Mucosa of descending colon (tissue), 3 donors: ENCODE measurements around the gene ABCB11. TPM values are rescaled to one million over a fixed set of nuclear protein-coding genes. Genes with fewer than 3 reads are reported as not detected.
A peak's percentile ranks its signal among the peaks of the same experiment; 100 is the strongest.

Experiments
- ATAC-seq: fragments of 200-7000 bp; cut with Tn5 transposase; one replicate; pipeline ENCODE4 v1.9.1; 2020; ENCODE audit warnings: mild to moderate bottlenecking, moderate library complexity
- DNase-seq, 3 donors: peaks; one replicate each; pipeline ENCODE4 v3.0.0-alpha.2; 2020
- H3K36me3 ChIP-seq: fragments of 200-600 bp; one replicate; pipeline ENCODE4 v1.8.0; 2021; ENCODE audit warnings: low read depth, mild to moderate bottlenecking
- H3K4me1 ChIP-seq: fragments of 200-600 bp; one replicate; pipeline ENCODE4 v1.8.0; 2021; ENCODE audit warnings: low read depth, mild to moderate bottlenecking
- H3K4me3 ChIP-seq: fragments of 200-600 bp; one replicate; pipeline ENCODE4 v1.8.0; 2021; ENCODE audit warnings: mild to moderate bottlenecking
- H3K9me3 ChIP-seq: fragments of 200-600 bp; one replicate; pipeline ENCODE4 v1.8.0; 2021; ENCODE audit warnings: mild to moderate bottlenecking
- intact Hi-C, 2 donors: fragments of 100-400 bp; cut with DNase I in 1 of 2; cut with micrococcal nuclease in 1 of 2; formaldehyde crosslinking; loops; one replicate each; pipeline versions ENCODE4 v1.11.0 to v1.11.1; 2022; cut with DNase I, micrococcal nuclease
- total RNA-seq, 3 donors: library from RNA; stranded (reverse); fragmentation: NEBNext Ultra II Directional in 2 of 3; extraction: Animal tissue kit (Norgen Biotek cat#: 25700) in 2 of 3; gene quantifications; one replicate each; pipeline versions ENCODE4 v1.2.1 to v1.2.4, GENCODE V29; 2021 to 2023
- TF ChIP-seq, protein P1 (sequence below): fragments of 200-600 bp; IDR thresholded peaks from one replicate; pipeline ENCODE4 v1.8.0; 2022; ENCODE audit warnings: antibody characterized with exemption, mild to moderate bottlenecking
- donor health status: DM: no; HTN: no; CAD: no; lungs with moderate emphysema.
- donor health status: DM: no; HTN: no; CAD: no.
- donor health status: DM: no; HTN: yes; CAD: no.

The ABCB11 gene
- total RNA-seq, 3 donors from 2014 or later: 1.2 to 21.7 (median 4.6) TPM

DNA sequence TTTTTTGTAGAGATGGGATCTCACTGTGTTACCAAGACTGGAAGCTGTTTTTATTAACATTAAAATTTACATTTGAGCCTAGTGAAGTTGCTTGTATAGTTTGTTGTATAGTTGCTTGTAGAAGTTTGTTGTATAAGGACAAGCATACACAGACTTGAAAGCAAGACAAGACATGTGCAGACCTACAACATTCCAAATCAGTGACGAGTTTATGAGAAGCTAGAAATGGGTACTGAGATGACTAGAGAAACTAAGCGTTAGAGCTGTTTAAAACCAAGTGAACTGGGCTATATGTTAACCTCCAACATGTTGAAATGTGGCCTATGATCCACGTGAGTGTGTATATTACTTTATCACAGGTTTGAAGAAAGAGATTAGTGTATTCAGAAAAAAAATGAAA, 39.1 kb downstream of the ABCB11 start:
- Histone ChIP-seq H3K36me3 (no peaks in the 10 kb centered on the region), H3K4me1 (no peaks in the 10 kb centered on the region), H3K9me3 (no peaks in the 10 kb centered on the region), H3K4me3 (no peak overlapping the region)
- DNase-seq: no peak
- intact Hi-C loops: no loop called here
- no peak for ATAC-seq
- TF ChIP-seq, protein P1, sequence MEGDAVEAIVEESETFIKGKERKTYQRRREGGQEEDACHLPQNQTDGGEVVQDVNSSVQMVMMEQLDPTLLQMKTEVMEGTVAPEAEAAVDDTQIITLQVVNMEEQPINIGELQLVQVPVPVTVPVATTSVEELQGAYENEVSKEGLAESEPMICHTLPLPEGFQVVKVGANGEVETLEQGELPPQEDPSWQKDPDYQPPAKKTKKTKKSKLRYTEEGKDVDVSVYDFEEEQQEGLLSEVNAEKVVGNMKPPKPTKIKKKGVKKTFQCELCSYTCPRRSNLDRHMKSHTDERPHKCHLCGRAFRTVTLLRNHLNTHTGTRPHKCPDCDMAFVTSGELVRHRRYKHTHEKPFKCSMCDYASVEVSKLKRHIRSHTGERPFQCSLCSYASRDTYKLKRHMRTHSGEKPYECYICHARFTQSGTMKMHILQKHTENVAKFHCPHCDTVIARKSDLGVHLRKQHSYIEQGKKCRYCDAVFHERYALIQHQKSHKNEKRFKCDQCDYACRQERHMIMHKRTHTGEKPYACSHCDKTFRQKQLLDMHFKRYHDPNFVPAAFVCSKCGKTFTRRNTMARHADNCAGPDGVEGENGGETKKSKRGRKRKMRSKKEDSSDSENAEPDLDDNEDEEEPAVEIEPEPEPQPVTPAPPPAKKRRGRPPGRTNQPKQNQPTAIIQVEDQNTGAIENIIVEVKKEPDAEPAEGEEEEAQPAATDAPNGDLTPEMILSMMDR: no peak

DNA sequence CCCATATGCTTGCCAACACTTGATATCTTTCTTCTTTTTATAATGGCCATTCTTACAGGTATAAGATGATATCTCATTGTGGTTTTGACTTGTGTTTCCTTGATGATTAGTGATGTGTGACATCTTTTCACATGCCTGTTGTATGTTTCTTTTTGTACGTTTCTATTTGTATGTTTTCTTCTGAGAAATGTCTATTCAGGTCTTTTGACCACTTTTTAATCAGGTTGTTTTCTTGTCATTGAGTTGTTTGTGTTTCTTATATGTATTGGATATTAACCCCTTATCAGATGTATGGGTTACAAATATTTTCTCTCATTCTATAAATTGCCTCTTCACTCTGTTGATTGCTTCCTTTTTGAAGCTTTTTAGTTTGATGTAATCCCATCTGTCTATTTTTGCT, 42.4 kb downstream of the ABCB11 start:
- intact Hi-C loops: no loop called here
- TF ChIP-seq, protein P1: no peak
- Histone ChIP-seq H3K36me3 (no peaks in the 10 kb centered on the region), H3K9me3 (no peaks in the 10 kb centered on the region), H3K4me1 (no peaks in the 10 kb centered on the region), H3K4me3 (no peak overlapping the region)
- ATAC-seq (no peak), DNase-seq (no peak)

DNA sequence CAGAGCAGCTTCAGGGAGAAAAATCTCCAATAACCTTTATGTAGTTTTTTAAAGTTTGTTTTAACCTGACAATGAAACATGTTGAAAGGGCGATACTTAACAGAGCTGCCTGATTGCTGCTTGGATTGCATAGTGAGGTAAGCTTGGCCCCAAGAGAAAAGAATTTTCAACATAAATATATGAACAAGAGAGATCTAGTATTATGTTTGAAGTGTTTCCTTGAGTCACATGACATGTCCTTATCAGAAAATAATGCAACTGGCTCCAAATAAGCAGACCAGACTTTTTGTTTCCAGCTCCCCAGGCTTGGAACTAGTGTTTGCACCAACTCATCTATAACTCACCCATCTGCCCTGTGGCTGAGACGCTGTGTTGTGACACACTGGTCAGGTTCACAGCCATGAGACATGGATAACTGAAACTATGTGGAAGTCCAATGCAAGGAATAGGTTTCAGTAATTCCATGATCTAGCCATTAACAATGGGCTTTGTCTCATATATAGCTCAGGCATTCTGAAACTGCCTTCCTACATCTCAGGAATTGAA, 44.7 kb downstream of the ABCB11 start:
- Histone ChIP-seq H3K36me3 (no peaks in the 10 kb centered on the region), H3K9me3 (no peaks in the 10 kb centered on the region), H3K4me3 (no peak overlapping the region), H3K4me1 (no peaks in the 10 kb centered on the region)
- DNase-seq: no peak
- intact Hi-C loops: no loop called here
- TF ChIP-seq, protein P1: no peak
- no peak for ATAC-seq

DNA sequence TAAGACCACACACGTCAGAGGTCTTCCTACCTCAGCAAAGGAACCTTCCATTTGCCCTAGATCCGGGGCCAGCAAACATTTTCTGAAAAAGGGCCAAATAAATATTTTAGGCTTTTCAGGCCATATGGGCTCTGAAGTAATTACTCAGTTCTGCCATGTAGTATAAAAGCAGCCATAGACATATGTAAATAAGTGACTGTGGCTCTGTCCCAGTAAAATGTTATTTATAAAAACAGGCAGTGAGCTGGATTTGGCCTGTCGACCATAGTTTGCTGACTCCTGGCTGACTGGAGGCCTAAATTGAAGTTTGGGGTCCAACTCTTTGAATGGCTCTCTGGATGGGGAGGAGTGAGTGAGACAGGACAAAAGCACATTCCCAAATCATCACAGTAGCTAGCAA, 49.5 kb downstream of the ABCB11 start:
- Histone ChIP-seq H3K9me3 (no peaks in the 10 kb centered on the region), H3K4me1 (no peaks in the 10 kb centered on the region), H3K36me3 (no peaks in the 10 kb centered on the region), H3K4me3 (no peak overlapping the region)
- TF ChIP-seq, protein P1: no peak
- ATAC-seq (no peak), DNase-seq (no peak)
- intact Hi-C loops: no loop called here

DNA sequence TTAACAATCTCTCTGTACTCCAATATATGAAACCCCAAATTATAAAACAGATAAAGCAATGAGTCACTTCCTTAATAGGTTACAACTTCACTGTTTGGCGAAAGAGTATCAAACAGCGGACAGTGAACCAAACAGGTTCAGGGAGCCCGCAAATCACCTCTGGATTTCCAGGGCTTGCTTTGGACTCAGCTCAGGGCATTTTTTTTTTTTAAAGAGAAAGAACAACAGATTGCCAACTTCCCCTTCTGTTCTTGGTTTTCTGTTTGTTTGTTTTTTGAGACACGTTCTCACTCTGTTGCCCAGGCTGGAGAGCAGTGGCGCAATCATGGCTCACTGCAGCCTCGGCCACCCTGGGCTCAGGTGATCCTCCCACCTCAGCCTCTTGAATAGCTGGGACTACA, 52.7 kb downstream of the ABCB11 start:
- H3K4me3 ChIP-seq: no peak overlapping the region
- peak; percentile 76 for ATAC-seq
- intact Hi-C loops: no loop called here
- DNase-seq: peak in 1 of 3 donors; percentile 39
- TF ChIP-seq, protein P1: no peak
- no peaks in the 10 kb centered on the region for H3K4me1 ChIP-seq
- no peaks in the 10 kb centered on the region for H3K9me3 ChIP-seq
- H3K36me3 ChIP-seq: no peaks in the 10 kb centered on the region

DNA sequence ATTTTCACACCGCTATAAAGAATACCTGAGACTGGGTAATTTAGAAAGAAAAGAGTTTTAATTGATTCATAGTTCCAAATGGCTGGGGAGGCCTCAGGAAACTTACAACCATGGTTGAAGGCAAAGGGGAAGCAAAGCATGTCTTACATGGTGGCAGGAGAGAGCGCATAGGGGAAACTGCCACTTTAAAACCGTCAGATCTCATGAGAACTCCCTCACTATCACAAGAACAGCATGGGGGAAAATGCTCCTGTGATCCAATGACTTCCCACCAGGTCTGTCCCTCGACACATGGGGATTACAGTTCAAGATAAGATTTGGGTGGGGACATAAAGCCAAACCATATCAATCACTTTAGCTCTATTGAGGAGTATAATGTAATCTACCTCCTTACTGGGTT, 53.5 kb downstream of the ABCB11 start:
- intact Hi-C loops: no loop called here
- TF ChIP-seq, protein P1: no peak
- Histone ChIP-seq H3K4me3 (no peak overlapping the region), H3K36me3 (no peaks in the 10 kb centered on the region), H3K9me3 (no peaks in the 10 kb centered on the region), H3K4me1 (no peaks in the 10 kb centered on the region)
- ATAC-seq: no peak
- no peak for DNase-seq
